SJCRH30 (cell line): ENCODE measurements around the gene GRIK4. TPM values are rescaled to one million over a fixed set of nuclear protein-coding genes. Genes with fewer than 3 reads are reported as not detected.

ENCODE experiments used
- DNase-seq, 2 experiments: peaks; one replicate each; pipeline ENCODE4 v3.0.0-alpha.2; 2015 to 2020
- H3K27ac ChIP-seq: fragments of 250-450 bp; sonication (Bioruptor Pico); 2 replicates; pipeline ENCODE4 v1.5.1; 2020; ENCODE audit warnings: mild to moderate bottlenecking, moderate library complexity
- H3K27me3 ChIP-seq: fragments of 250-450 bp; sonication (Bioruptor Pico); 2 replicates; pipeline ENCODE4 v1.5.1; 2020; ENCODE audit warnings: mild to moderate bottlenecking, moderate library complexity
- H3K36me3 ChIP-seq: fragments of 250-450 bp; sonication (Bioruptor Pico); 2 replicates; pipeline ENCODE4 v1.5.1; 2020; ENCODE audit warnings: mild to moderate bottlenecking, moderate library complexity
- H3K4me1 ChIP-seq: fragments of 250-450 bp; sonication (Bioruptor Pico); 2 replicates; pipeline ENCODE4 v1.5.1; 2020; ENCODE audit warnings: mild to moderate bottlenecking, moderate library complexity
- H3K4me3 ChIP-seq: fragments of 250-450 bp; sonication (Bioruptor Pico); 2 replicates; pipeline ENCODE4 v1.5.1; 2020; ENCODE audit warnings: mild to moderate bottlenecking, moderate library complexity
- H3K9me3 ChIP-seq: fragments of 250-450 bp; sonication (Bioruptor Pico); replicated peaks from 2 replicates; pipeline ENCODE4 v1.5.1; 2020; ENCODE audit warnings: mild to moderate bottlenecking, moderate library complexity
- total RNA-seq: library from RNA; depleted of rRNA; stranded (reverse); fragments of >200 nt; shearing (Covaris generic); gene quantifications from 2 replicates; pipeline ENCODE4 v1.2.3, GENCODE V29; 2014

The GRIK4 gene
- total RNA-seq, 1 experiment from 2014 or later = not detected

DNA sequence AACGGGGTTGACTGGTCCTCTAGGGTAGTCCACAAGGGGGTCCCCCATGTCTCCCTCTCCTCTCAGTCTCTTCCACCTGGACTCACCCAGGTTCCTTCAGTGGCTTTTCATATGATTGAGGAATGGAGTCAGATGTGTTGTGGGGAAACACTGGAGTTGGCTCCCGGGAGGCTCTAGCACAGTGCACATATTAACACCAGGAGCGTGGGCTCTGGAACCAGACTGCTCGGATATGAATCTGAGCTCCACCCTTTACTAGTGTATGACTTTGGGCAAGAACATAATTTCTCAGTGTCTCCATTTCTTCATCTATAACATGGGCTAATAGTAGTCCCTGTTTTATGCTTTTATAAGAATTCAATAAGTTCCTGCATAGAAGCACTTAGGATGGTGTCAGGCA lies 157.0 kb downstream of the GRIK4 start:
- no peaks in the 10 kb centered on the region for H3K36me3 ChIP-seq
- H3K27me3 ChIP-seq = no peaks in the 10 kb centered on the region
- no peak overlapping the region for H3K4me3 ChIP-seq
- H3K4me1 ChIP-seq = no peaks in the 10 kb centered on the region
- H3K27ac ChIP-seq = no peak overlapping the region
- no peaks in the 10 kb centered on the region for H3K9me3 ChIP-seq
- DNase-seq = no peak

DNA sequence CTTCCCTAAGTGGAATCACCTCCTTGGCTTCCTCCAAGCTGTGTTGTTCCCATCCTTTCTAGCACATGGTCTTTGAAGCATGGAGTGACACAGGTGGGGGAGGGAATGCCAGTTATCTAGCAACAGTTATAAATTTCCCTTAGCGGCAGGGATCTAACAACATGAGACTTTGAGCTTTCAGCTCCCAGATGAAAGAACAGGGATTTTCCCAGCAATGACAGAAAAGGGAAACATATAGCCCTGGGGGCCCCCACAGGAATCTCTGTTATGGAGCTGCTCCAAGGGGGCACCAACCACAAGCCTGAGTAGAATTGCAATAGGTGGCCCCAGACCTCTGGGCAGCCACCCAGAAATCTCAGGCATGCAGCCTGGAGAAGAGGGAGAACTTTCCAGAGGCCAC lies 163.0 kb downstream of the GRIK4 start:
- H3K27me3 ChIP-seq = no peaks in the 10 kb centered on the region
- H3K4me1 ChIP-seq = no peaks in the 10 kb centered on the region
- DNase-seq = no peak
- no peaks in the 10 kb centered on the region for H3K36me3 ChIP-seq
- H3K27ac ChIP-seq = no peak overlapping the region
- no peaks in the 10 kb centered on the region for H3K9me3 ChIP-seq
- no peak overlapping the region for H3K4me3 ChIP-seq

DNA sequence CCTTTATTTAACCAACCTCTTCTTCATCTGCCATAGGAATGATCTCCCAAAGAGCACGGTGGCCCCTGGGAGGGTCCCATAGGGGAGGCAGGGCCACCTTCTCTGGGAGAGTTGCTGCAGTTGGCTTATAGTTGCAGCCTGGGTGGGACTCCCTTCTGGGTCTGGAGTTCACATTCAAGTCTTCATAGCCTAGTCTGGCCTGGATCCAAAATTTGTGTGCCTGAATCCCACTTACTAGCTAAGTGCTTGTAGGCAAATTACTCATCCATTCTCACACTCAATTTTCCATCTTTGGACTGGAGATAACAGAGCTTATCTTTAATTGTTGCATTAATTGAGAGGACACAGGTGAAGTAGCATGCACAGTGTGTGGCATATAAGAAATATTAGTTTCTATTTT lies 163.6 kb downstream of the GRIK4 start:
- Histone ChIP-seq H3K4me1 (no peaks in the 10 kb centered on the region), H3K4me3 (no peak overlapping the region), H3K9me3 (no peaks in the 10 kb centered on the region), H3K27ac (no peak overlapping the region), H3K27me3 (no peaks in the 10 kb centered on the region), H3K36me3 (no peaks in the 10 kb centered on the region)
- no peak for DNase-seq

DNA sequence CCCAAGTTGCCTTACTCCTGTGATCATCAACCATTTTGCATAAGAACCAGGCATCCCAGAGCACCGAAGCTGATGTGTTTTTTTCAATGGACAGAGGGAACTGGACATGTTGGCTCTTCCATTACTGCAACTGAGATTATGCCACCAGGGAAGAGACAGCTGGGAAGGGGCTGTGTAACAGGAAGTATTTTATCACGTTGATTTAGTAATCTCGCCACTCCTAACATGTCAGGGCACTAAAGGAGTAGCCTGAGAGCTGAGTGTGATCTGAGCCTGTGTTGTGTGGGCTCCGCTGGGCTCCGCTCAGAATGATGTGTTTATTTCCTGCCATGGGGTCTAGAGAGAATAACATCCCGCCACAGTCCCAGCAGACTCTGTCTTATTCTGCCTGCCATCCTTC lies 165.4 kb downstream of the GRIK4 start:
- Histone ChIP-seq H3K27ac (no peak overlapping the region), H3K9me3 (no peaks in the 10 kb centered on the region), H3K4me1 (no peaks in the 10 kb centered on the region), H3K36me3 (no peaks in the 10 kb centered on the region), H3K27me3 (no peaks in the 10 kb centered on the region), H3K4me3 (no peak overlapping the region)
- DNase-seq = no peak

DNA sequence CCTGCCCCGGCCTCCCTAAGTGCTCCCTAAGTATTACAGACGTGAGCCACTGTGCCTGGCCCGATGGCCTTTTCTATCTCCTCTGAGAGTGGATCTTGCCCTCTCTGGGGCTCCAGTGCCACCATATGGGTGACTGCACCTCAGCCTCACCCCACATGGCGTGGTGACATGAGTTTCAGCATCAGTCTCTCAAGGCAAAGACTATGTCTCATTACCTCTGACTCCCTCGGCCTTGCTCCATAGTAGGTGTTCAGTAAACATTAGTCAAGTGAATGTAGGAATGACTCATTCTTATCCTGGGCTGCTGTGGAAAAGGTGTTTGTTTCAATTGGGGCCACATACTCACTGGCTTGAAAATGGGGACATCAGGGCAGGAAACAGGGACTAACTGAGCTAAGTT lies 168.8 kb downstream of the GRIK4 start:
- H3K27me3 ChIP-seq = no peaks in the 10 kb centered on the region
- no peak overlapping the region for H3K4me3 ChIP-seq
- no peak for DNase-seq
- no peaks in the 10 kb centered on the region for H3K4me1 ChIP-seq
- no peak overlapping the region for H3K27ac ChIP-seq
- H3K9me3 ChIP-seq = no peaks in the 10 kb centered on the region
- no peaks in the 10 kb centered on the region for H3K36me3 ChIP-seq

DNA sequence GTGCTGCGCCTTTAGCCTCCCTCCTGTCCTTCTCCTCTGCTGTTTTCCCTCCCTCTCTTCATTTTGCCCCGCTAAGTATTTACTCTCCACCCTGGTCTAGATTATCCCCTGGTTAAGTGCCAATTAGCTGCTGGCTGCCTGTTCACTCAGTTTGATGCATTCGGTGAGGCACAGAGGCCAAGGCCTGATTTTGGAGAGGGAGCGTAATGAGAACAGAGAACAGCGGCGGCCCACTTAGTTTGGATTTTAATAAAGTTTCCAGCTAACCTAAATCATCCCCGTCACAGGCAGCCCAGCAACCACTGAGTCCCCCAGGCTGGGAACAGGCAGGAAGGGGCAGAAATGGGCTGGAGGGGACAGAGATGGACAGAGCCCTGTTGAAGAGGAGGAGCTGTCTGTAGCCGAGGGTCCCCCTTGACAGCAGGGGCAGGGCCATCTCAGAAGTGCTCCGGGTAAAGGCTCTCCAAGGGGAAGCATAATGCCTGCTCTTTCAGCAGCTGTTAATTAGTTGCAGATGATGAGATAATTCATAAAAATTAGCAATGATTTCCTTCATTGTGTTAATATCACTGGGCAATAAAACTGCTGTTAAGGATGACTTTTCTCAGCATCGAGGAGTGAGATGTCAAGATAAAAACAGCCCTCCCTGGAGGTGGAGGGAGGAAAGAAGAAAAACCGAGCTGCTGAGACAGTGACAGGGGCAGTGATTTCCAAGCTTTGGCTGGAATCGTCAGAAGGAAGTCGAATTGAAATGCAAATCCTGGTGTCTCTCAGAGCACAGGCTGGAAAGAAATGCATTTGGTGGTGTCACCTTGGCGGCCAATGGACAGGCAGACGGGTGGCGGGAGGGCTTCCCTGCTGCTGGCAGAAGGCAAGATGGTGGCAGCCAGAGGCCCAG lies 170.1 kb downstream of the GRIK4 start:
- no peaks in the 10 kb centered on the region for H3K27me3 ChIP-seq

DNA sequence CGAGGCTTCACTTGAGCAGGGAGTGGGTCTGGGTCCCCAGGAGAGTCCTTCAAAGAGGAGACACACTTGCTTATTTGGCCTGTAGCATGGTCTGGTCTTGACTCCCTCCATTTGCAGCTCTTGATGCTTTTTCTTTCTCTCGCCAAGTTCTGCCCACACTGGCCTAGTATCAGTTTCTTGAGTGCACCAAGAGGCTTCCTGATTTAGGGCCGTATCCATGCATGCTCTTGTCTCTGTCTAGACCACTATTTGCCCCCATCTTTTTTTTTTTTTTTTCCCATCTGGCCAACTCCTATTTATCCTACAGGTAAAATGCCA lies 170.7 kb downstream of the GRIK4 start:
- DNase-seq = no peak
- Histone ChIP-seq H3K27ac (no peak overlapping the region), H3K9me3 (no peaks in the 10 kb centered on the region), H3K4me1 (no peaks in the 10 kb centered on the region), H3K36me3 (no peaks in the 10 kb centered on the region), H3K27me3 (no peaks in the 10 kb centered on the region), H3K4me3 (no peak overlapping the region)

More for the DNA sequence above, 170.1 kb downstream of the GRIK4 start:
- H3K27ac ChIP-seq = no peak overlapping the region
- H3K36me3 ChIP-seq = no peaks in the 10 kb centered on the region
- no peak for DNase-seq
- no peaks in the 10 kb centered on the region for H3K4me1 ChIP-seq
- no peak overlapping the region for H3K4me3 ChIP-seq
- no peaks in the 10 kb centered on the region for H3K9me3 ChIP-seq

DNA sequence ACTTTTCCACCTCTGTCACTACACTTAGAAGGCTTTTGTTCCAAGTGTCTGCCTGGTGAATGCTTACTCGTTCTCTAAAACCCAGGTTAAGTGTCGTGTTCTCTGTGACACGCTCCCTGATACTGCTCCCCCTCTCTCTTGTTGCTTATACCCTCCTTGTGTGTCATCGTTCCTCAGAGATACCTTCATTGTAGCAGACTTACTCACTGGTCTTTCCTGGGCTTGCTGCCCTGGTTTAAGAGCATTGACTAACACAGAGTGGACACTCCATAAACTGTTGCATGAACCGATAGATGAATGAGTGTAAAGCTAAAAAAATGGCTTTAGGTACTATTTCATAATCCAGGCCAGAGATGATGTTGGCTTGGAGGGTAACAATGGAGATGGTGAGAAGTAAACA lies 171.3 kb downstream of the GRIK4 start:
- H3K4me3 ChIP-seq = no peak overlapping the region
- DNase-seq = no peak
- no peaks in the 10 kb centered on the region for H3K27me3 ChIP-seq
- H3K36me3 ChIP-seq = no peaks in the 10 kb centered on the region
- no peaks in the 10 kb centered on the region for H3K4me1 ChIP-seq
- no peak overlapping the region for H3K27ac ChIP-seq
- no peaks in the 10 kb centered on the region for H3K9me3 ChIP-seq

DNA sequence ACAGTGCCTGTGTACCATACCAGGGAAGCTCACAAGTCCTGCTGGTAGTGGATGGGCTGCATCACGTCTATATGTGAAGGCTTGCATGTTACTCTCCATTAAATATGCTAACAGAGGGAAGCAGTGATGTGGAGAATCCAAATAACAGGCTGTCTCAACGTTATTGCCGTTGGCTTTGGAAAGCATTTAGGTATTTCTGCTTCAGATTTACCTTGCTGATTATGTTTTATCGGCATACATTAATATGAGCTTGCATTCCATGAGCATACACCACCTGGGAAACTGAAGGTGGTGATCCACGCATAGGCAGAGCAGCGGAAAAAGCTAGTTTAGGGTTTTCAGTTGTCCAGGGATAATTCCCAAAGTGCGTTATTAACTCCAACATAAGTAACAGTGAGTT lies 175.0 kb downstream of the GRIK4 start:
- Histone ChIP-seq H3K27me3 (no peaks in the 10 kb centered on the region), H3K4me1 (no peaks in the 10 kb centered on the region), H3K9me3 (no peaks in the 10 kb centered on the region), H3K27ac (no peak overlapping the region), H3K36me3 (no peaks in the 10 kb centered on the region), H3K4me3 (no peak overlapping the region)
- DNase-seq = no peak

DNA sequence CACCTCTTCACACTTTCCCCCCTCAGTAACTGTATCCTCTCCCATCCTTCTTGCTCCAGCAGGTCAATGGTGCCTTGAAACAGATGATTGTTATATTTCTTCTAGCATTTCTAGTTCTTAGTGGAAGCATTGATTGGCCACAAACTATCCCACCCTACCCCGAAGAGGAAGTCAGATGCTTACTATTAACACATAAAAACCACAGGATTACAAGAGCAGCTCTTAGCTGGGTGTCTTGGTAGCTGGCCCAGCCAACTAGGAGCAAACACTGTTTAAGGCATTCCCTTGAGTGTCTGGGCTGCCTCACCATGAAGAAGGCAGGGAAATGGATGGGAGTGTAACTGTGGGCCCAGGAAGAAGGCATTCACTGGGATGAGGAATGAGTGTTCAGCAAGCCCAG lies 176.6 kb downstream of the GRIK4 start:
- no peaks in the 10 kb centered on the region for H3K27me3 ChIP-seq

DNA sequence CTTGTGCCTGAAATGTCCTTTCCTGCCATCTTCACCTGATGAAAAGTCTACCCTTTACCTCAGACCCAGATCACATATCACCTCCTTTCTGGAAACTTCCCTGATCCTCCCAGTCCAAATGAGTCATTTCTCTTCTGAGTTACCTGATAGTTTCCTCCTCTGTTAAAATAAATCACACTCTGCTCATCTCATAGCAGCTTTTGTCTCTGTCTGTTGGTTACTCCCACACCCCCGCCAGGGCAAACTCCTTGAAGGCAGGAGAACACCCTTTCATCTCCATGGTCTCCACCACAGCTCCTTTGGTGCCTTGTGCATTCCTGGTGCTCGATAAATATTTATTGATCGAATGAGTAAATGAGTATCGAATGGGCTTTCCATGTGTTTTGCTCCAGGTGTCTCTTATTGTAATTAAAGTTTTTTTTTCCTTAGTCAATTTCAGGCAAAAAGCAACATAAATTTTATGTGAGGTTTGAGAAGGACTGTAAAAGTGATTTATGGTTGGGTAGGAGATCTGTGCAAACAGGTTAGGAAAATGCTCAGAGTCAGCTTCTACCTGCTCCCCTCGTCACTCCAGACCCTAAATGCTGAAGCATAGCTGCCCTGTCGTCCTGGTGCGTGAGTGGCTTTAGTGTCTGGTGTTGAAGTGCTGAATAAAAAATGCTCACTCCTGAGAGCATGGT lies 178.2 kb downstream of the GRIK4 start:
- Histone ChIP-seq H3K27me3 (no peaks in the 10 kb centered on the region), H3K27ac (no peak overlapping the region), H3K4me3 (no peak overlapping the region), H3K4me1 (no peaks in the 10 kb centered on the region), H3K36me3 (no peaks in the 10 kb centered on the region), H3K9me3 (no peaks in the 10 kb centered on the region)
- DNase-seq = no peak

More for the DNA sequence above, 176.6 kb downstream of the GRIK4 start:
- no peaks in the 10 kb centered on the region for H3K36me3 ChIP-seq
- H3K27ac ChIP-seq = no peak overlapping the region
- no peak for DNase-seq
- H3K4me3 ChIP-seq = no peak overlapping the region
- no peaks in the 10 kb centered on the region for H3K9me3 ChIP-seq
- no peaks in the 10 kb centered on the region for H3K4me1 ChIP-seq

DNA sequence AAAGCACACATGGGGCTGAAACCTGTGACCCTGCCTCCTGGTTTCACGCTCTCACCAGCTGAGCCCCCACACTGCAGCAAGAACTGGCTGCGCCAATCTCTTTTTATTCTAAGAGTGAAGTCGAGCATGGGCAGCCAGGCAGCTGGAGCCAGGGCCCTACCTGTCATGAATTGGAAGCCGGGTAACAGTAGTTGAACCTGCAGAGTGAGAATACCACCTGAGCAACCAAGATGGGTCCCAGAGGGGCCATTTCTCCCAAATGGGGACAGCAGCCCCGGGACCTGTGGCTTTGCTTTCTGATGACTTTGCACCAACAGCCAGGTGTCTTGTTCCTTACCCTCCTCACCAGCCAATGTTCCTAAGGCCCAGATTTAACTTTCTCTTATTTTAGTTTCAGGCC lies 178.9 kb downstream of the GRIK4 start:
- no peaks in the 10 kb centered on the region for H3K4me1 ChIP-seq
- no peaks in the 10 kb centered on the region for H3K9me3 ChIP-seq
- DNase-seq = no peak
- no peaks in the 10 kb centered on the region for H3K36me3 ChIP-seq
- H3K4me3 ChIP-seq = no peak overlapping the region
- H3K27me3 ChIP-seq = no peaks in the 10 kb centered on the region
- H3K27ac ChIP-seq = no peak overlapping the region

DNA sequence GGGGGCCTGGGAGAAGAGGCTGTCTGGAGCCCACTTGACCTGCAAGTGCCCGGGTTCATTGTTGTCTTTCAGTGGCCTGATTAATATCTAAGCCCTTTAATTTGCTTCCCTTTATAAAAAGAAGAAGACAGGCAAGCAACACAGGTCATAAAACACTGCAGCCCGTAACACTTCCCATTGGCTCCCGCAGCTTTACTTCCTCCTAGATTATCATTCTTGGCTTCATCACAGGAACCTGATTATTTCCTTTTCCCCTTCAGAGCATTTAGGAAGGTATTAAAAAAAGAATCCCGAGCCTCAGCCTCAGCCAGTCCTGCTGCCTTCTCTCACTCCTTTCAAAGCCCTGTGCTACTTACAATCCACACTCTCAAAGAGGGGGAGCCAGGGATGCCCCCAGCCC lies 183.2 kb downstream of the GRIK4 start:
- Histone ChIP-seq H3K4me3 (no peak overlapping the region), H3K27ac (no peak overlapping the region), H3K27me3 (no peaks in the 10 kb centered on the region), H3K36me3 (no peaks in the 10 kb centered on the region), H3K9me3 (no peaks in the 10 kb centered on the region), H3K4me1 (no peaks in the 10 kb centered on the region)
- no peak for DNase-seq

DNA sequence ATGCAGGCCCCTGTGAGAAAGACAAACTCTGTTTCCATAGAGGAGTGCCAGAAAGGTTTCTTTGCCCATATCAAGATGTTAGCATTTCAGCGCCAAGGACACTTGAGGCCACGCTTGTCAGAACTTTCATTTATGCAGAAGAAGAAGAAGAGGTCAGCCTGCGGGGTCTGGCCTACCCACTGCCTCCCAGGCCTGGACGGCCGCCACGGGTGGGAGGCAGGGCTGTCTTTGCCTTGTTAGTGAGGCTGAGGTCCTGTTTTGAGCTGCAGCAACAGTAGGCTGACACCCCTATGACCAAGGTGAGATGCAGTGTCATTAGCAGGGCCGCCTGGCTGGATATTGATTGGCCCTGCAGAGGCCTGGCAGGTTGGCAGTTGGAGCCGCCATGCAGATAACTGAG lies 183.9 kb downstream of the GRIK4 start:
- Histone ChIP-seq H3K36me3 (no peaks in the 10 kb centered on the region), H3K27me3 (no peaks in the 10 kb centered on the region), H3K4me3 (no peak overlapping the region), H3K4me1 (no peaks in the 10 kb centered on the region), H3K27ac (no peak overlapping the region), H3K9me3 (no peaks in the 10 kb centered on the region)
- no peak for DNase-seq

DNA sequence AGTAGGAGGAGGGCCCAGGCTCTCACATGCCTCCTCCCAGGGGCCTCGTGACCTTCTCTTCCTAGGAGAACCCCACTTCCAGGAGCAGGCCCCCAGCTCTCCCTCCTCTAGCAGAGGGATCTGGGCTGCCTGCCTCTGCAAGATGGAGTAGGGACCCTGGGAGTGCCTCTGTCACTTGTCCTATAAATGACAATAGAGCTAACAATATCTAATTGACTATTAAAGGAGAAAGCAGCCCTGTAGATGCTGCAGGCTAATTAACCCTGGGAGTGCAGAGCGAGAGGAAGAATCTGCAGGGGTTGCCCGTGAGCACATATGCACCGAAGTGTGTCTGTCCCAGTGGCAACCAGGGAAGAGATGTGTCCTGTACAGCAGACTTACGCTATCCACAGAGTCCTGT lies 184.4 kb downstream of the GRIK4 start:
- no peak overlapping the region for H3K4me3 ChIP-seq
- no peaks in the 10 kb centered on the region for H3K4me1 ChIP-seq
- H3K36me3 ChIP-seq = no peaks in the 10 kb centered on the region

More for the DNA sequence above, 184.4 kb downstream of the GRIK4 start:
- no peaks in the 10 kb centered on the region for H3K27me3 ChIP-seq
- no peak overlapping the region for H3K27ac ChIP-seq
- no peaks in the 10 kb centered on the region for H3K9me3 ChIP-seq
- DNase-seq = no peak
